GM23338 (cell line): ENCODE results near the gene AHNAK. TPM values are rescaled to one million over a fixed set of nuclear protein-coding genes. Genes with fewer than 3 reads are reported as not detected.
"Not testable (repeated sequence)": the region's sequence is repeated elsewhere in the genome, so short reads cannot be mapped to it uniquely, and the experiment has no call there.

Experiments used
- ATAC-seq: fragments of 200-7000 bp; cut with Tn5 transposase; 3 replicates; pipeline ENCODE4 v1.9.1; 2020
- DNase-seq: peaks from one replicate; pipeline ENCODE4 v3.0.0-alpha.2; 2015; ENCODE audit warnings: low spot score
- H2AFZ ChIP-seq: fragments of 200-600 bp; sonication (generic); 2 replicates; pipeline ENCODE4 v1.8.0; 2016; ENCODE audit warnings: antibody characterized with exemption, mild to moderate bottlenecking, moderate library complexity
- H3F3A ChIP-seq: fragments of 200-600 bp; sonication (generic); replicated peaks from 2 replicates; pipeline ENCODE4 v1.8.0; 2017; ENCODE audit warnings: antibody characterized with exemption, mixed run types, low read depth
- H3K27ac ChIP-seq: fragments of 200-600 bp; sonication (generic); 2 replicates; pipeline ENCODE4 v1.6.1; 2016; ENCODE audit warnings: low read depth
- H3K27me3 ChIP-seq: fragments of 200-600 bp; sonication (generic); 2 replicates; pipeline ENCODE4 v1.8.0; 2016; ENCODE audit warnings: mild to moderate bottlenecking, mixed run types, moderate library complexity; ENCODE audit not compliant: insufficient read depth
- H3K36me3 ChIP-seq: fragments of 200-600 bp; sonication (generic); 2 replicates; pipeline ENCODE4 v1.8.0; 2016; ENCODE audit warnings: mild to moderate bottlenecking; ENCODE audit not compliant: insufficient read depth
- H3K4me1 ChIP-seq: fragments of 200-600 bp; sonication (generic); 2 replicates; pipeline ENCODE4 v1.8.0; 2016; ENCODE audit warnings: mild to moderate bottlenecking, moderate library complexity; ENCODE audit not compliant: insufficient read depth
- H3K4me2 ChIP-seq: fragments of 200-600 bp; sonication (generic); 2 replicates; pipeline ENCODE4 v1.7.1; 2017; ENCODE audit warnings: mixed run types
- H3K4me3 ChIP-seq: fragments of 200-600 bp; sonication (generic); 2 replicates; pipeline ENCODE4 v1.6.1; 2016; ENCODE audit warnings: mixed run types
- H3K79me2 ChIP-seq: fragments of 200-600 bp; sonication (generic); replicated peaks from 2 replicates; pipeline ENCODE4 v1.8.0; 2017; ENCODE audit warnings: mild to moderate bottlenecking; ENCODE audit not compliant: insufficient read depth
- H3K9me2 ChIP-seq: fragments of 200-600 bp; sonication (generic); 2 replicates; pipeline ENCODE4 v1.8.0; 2017; ENCODE audit not compliant: insufficient read depth
- H4K20me1 ChIP-seq: fragments of 200-600 bp; sonication (generic); replicated peaks from 2 replicates; pipeline ENCODE4 v1.8.0; 2017; ENCODE audit warnings: mild to moderate bottlenecking; ENCODE audit not compliant: insufficient read depth
- H3K27ac Mint-ChIP-seq: 2 replicates; pipeline ENCODE4 v1.8.0; 2020; ENCODE audit warnings: inconsistent platforms, mild to moderate bottlenecking, moderate library complexity, mixed read lengths
- H3K27me3 Mint-ChIP-seq: 3 replicates; pipeline ENCODE4 v1.8.0; 2022; ENCODE audit warnings: low read depth, mild to moderate bottlenecking, moderate library complexity, mixed read lengths, inconsistent platforms; ENCODE audit not compliant: insufficient read depth, poor library complexity
- H3K36me3 Mint-ChIP-seq: 3 replicates; pipeline ENCODE4 v1.8.0; 2021; ENCODE audit warnings: low read depth, mild to moderate bottlenecking, inconsistent platforms, moderate library complexity, mixed read lengths
- H3K4me1 Mint-ChIP-seq: 3 replicates; pipeline ENCODE4 v1.8.0; 2020; ENCODE audit warnings: mild to moderate bottlenecking, inconsistent platforms, mixed read lengths
- H3K4me3 Mint-ChIP-seq: 3 replicates; pipeline ENCODE4 v1.8.0; 2021; ENCODE audit warnings: moderate library complexity, mild to moderate bottlenecking, inconsistent platforms, mixed read lengths
- H3K9me3 Mint-ChIP-seq: 3 replicates; pipeline ENCODE4 v1.8.0; 2020; ENCODE audit warnings: moderate library complexity, mild to moderate bottlenecking, inconsistent platforms, mixed read lengths
- JUNB ChIP-seq: IDR thresholded peaks from one replicate; pipeline ENCODE4 v1.6.1; 2016; ENCODE audit warnings: antibody characterized with exemption; ENCODE audit not compliant: unreplicated experiment
- NANOG ChIP-seq: IDR thresholded peaks from 2 replicates; pipeline ENCODE4 v1.6.1; 2016; ENCODE audit warnings: antibody characterized with exemption, borderline replicate concordance
- POLR2AphosphoS5 ChIP-seq: IDR thresholded peaks from 2 replicates; pipeline ENCODE4 v1.6.1; 2016; ENCODE audit warnings: antibody characterized with exemption, low read depth
- REST ChIP-seq: IDR thresholded peaks from one replicate; pipeline ENCODE4 v1.6.1; 2018; ENCODE audit warnings: antibody characterized with exemption; ENCODE audit not compliant: unreplicated experiment
- polyA plus RNA-seq: library from polyadenylated mRNA; unstranded; fragments of >200 nt; fragmentation: Nextera tagmentation; extraction: Ambion mirVana; gene quantifications from 2 replicates; pipeline ENCODE4 v1.2.1, GENCODE V29; 2016
- total RNA-seq: library from RNA; depleted of rRNA; stranded (reverse); fragments of >200 nt; shearing (Covaris generic); gene quantifications from 2 replicates; pipeline ENCODE4 v1.2.3, GENCODE V29; 2014
- TF ChIP-seq, protein P1 (sequence below), 2 experiments: fragments of 200-600 bp in 1 of 2; sonication (generic) in 1 of 2; conservative IDR thresholded peaks; 2 replicates each; pipeline versions ENCODE4 v1.5.1 to v1.6.1; 2016 to 2017; ENCODE audit warnings: antibody characterized with exemption in 2 of 2, low read depth in 2 of 2, mild to moderate bottlenecking in 2 of 2, moderate library complexity in 1 of 2

The AHNAK gene
- total and polyA plus RNA-seq, 2 experiments from 2014 or later = 0.91 to 2.1 TPM

DNA sequence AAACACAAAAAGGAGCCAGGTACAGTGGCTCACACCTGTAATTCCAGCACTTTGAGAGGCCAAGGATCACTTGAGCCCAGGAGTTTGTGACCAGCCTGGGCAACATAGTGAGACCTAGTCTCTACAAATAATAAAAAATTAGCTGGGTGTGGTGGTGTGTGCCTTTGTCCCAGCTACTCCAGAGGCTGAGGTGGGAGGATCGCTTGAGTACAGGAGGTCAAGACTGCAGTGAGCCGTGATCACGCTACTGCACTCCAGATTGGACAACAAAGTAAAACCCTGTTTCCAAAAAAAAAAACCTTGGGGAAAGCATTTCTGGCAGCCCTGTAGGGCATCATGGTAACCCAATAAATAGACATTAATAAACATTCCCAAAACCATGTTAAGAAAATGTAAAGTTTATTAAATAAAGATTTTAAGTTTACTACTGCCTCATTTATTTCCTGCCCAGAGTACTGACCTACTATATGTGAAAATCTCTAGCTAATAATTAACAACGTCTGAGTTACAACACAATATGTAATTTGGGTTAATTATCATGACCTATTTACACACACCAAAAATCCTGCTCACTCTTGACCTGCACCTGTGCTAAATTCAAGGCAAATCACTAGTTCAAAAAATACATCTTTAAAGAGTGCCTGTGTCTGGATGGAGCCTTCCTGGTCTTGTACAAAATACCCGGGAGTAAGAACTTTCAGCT, 18.6 kb upstream of the AHNAK start:
- Histone ChIP-seq H3K36me3 (peaks cover 66% of the 10 kb centered on the region), H3K27me3 (no peaks in the 10 kb centered on the region), H3K79me2 (peaks cover 72% of the 10 kb centered on the region), H2AFZ (no peak overlapping the region), H4K20me1 (peaks cover 77% of the 10 kb centered on the region), H3K27ac (0 out of 2 replicates have a peak overlapping the region, but pooled peaks have one; percentile 15), H3K9me2 (no peaks in the 10 kb centered on the region), H3K4me1 (peaks cover 25% of the 10 kb centered on the region), H3F3A (peaks cover 67% of the 10 kb centered on the region), H3K4me3 (no peak overlapping the region), H3K4me2 (no peak overlapping the region)
- peaks cover 22% of the 10 kb centered on the region for H3K27me3 Mint-ChIP-seq
- ATAC-seq (no peak), DNase-seq (no peak)
- no peak overlapping the region for H3K27ac Mint-ChIP-seq
- TF ChIP-seq JUNB = no peak
- H3K4me3 Mint-ChIP-seq = no peak overlapping the region
- peaks cover 95% of the 10 kb centered on the region for H3K36me3 Mint-ChIP-seq
- peaks cover 36% of the 10 kb centered on the region for H3K4me1 Mint-ChIP-seq
- no peaks in the 10 kb centered on the region; the same call in 2 of the 3 replicates for H3K9me3 Mint-ChIP-seq

- peak; percentile 91 for DNase-seq
- H3K27me3 ChIP-seq, H2AFZ ChIP-seq, H3K9me2 ChIP-seq, H3K9me3 Mint-ChIP-seq: not testable (repeated sequence)
- Histone ChIP-seq H3K4me2 (peak overlapping the region; percentile 62), H3K4me3 (peak overlapping the region; percentile 6; the same call in 1 of the 2 replicates), H3K4me1 (peaks cover 51% of the 10 kb centered on the region), H3K27ac (peak overlapping the region; percentile 95), H3K36me3 (peaks cover 60% of the 10 kb centered on the region), H3F3A (peaks cover 64% of the 10 kb centered on the region), H3K79me2 (peaks cover 54% of the 10 kb centered on the region), H4K20me1 (peaks cover 72% of the 10 kb centered on the region)
- Mint-ChIP-seq H3K27me3 (peaks cover 25% of the 10 kb centered on the region), H3K27ac (peak overlapping the region; percentile 43), H3K4me3 (peak overlapping the region; percentile 52), H3K4me1 (peaks cover 47% of the 10 kb centered on the region), H3K36me3 (peaks cover 95% of the 10 kb centered on the region)
- peak; percentile 32 for ATAC-seq
- TF ChIP-seq NANOG (peak; percentile 78), POLR2AphosphoS5 (peak; percentile 14; the same call in 1 of the 2 replicates)
These were observed 15.1 kb upstream of the AHNAK start for GRCh38 chr11:62561677-62562230.

- DNase-seq (peak; percentile 98), ATAC-seq (peak; percentile 72)
- Mint-ChIP-seq H3K27ac (peak overlapping the region; percentile 96), H3K4me1 (peaks cover 57% of the 10 kb centered on the region), H3K4me3 (peak overlapping the region; percentile 50), H3K27me3 (peaks cover 32% of the 10 kb centered on the region), H3K9me3 (no peaks in the 10 kb centered on the region; the same call in 2 of the 3 replicates), H3K36me3 (peaks cover 94% of the 10 kb centered on the region)
- no peaks in the 10 kb centered on the region for H3K27me3 ChIP-seq
- peak; percentile 29; the same call in 1 of the 2 replicates for TF ChIP-seq POLR2AphosphoS5
- TF ChIP-seq, protein P1, sequence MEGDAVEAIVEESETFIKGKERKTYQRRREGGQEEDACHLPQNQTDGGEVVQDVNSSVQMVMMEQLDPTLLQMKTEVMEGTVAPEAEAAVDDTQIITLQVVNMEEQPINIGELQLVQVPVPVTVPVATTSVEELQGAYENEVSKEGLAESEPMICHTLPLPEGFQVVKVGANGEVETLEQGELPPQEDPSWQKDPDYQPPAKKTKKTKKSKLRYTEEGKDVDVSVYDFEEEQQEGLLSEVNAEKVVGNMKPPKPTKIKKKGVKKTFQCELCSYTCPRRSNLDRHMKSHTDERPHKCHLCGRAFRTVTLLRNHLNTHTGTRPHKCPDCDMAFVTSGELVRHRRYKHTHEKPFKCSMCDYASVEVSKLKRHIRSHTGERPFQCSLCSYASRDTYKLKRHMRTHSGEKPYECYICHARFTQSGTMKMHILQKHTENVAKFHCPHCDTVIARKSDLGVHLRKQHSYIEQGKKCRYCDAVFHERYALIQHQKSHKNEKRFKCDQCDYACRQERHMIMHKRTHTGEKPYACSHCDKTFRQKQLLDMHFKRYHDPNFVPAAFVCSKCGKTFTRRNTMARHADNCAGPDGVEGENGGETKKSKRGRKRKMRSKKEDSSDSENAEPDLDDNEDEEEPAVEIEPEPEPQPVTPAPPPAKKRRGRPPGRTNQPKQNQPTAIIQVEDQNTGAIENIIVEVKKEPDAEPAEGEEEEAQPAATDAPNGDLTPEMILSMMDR (conservative IDR thresholded peaks at IDR 0.05; ENCODE audit: low read depth in 2 of 2) = peak; percentile 82 to 92
- no peak for TF ChIP-seq REST
- peak overlapping the region; percentile 37 for H3K4me3 ChIP-seq
- H3F3A ChIP-seq = peaks cover 64% of the 10 kb centered on the region
- H3K36me3 ChIP-seq = peaks cover 48% of the 10 kb centered on the region
- peak overlapping the region; percentile 62 for H3K4me2 ChIP-seq
- peaks cover 62% of the 10 kb centered on the region for H3K4me1 ChIP-seq
- no peaks in the 10 kb centered on the region for H3K9me2 ChIP-seq
- H3K79me2 ChIP-seq = peaks cover 43% of the 10 kb centered on the region
- H4K20me1 ChIP-seq = peaks cover 60% of the 10 kb centered on the region
- no peak overlapping the region for H2AFZ ChIP-seq
- H3K27ac ChIP-seq = peak overlapping the region; percentile 95
These were observed 14.0 kb upstream of the AHNAK start for GRCh38 chr11:62560566-62561103.

DNA sequence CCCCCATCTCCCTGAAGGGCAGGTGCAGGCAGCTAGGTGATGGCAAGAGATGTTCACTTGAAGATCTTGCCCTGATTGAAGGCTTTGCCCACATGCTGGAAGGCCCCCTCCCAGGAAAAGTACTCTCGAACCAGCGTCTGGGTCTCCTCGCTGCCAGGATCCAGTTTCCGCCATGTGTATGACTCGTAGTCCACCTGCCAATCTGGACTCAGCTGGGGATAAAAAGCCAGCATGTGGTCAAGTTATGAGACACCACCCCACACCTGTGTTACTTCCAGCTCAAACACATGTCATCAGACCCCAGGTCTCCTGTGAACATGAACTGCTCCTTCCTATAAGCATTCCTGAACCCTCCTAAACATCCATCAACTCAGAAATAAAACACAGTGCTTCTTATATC, 13.0 kb upstream of the AHNAK start:
- peak overlapping the region; percentile 92 for H3K27ac ChIP-seq
- Mint-ChIP-seq H3K27ac (peak overlapping the region; percentile 96), H3K27me3 (peaks cover 32% of the 10 kb centered on the region), H3K4me1 (peaks cover 60% of the 10 kb centered on the region), H3K4me3 (peak overlapping the region; percentile 48; the same call in 2 of the 3 replicates), H3K36me3 (peaks cover 87% of the 10 kb centered on the region)
- peaks cover 39% of the 10 kb centered on the region for H3K36me3 ChIP-seq
- H3K9me2 ChIP-seq, H2AFZ ChIP-seq, H3K4me3 ChIP-seq, H3K27me3 ChIP-seq, DNase-seq, ATAC-seq, H3K9me3 Mint-ChIP-seq: not testable (repeated sequence)
- H3F3A ChIP-seq = peaks cover 62% of the 10 kb centered on the region
- H3K4me1 ChIP-seq = peaks cover 63% of the 10 kb centered on the region
- H3K79me2 ChIP-seq = peaks cover 33% of the 10 kb centered on the region
- H4K20me1 ChIP-seq = peaks cover 50% of the 10 kb centered on the region
- H3K4me2 ChIP-seq = peak overlapping the region; percentile 42
